Sigmoid colon (tissue), 4 donors: ENCODE measurements around the gene ZNF652.

Source experiments
- CTCF ChIP-seq, 4 experiments: fragments of 450-650 bp in 3 of 4; fragments of 200-600 bp in 1 of 4; IDR thresholded peaks; one replicate each; pipeline ENCODE4 v1.5.1; 2016 to 2019; ENCODE audit warnings: antibody characterized with exemption in 4 of 4, mild to moderate bottlenecking in 3 of 4, moderate library complexity in 2 of 4
- EP300 ChIP-seq, 4 donors: sonication (generic); formaldehyde crosslinking; IDR thresholded peaks; one replicate each; pipeline ENCODE4 v1.6.1; 2017; ENCODE audit warnings: antibody characterized with exemption in 4 of 4
- POLR2A ChIP-seq, 2 donors: fragments of 450-650 bp; IDR thresholded peaks; one replicate each; pipeline ENCODE4 v1.6.1; 2016; ENCODE audit warnings: antibody characterized with exemption in 2 of 2, mild to moderate bottlenecking in 2 of 2, moderate library complexity in 2 of 2

GRCh38 chr17:49352587-49353154 lies 9.4 kb downstream of the ZNF652 start:
- no peak for TF ChIP-seq POLR2A (IDR thresholded peaks at IDR 0.05)
- TF ChIP-seq CTCF (IDR thresholded peaks at IDR 0.05) = no peak
- TF ChIP-seq EP300 (IDR thresholded peaks at IDR 0.05) = no peak
